Fibroblast of villous mesenchyme (primary cell): Measurements from ENCODE around the gene OSBPL8. TPM values are rescaled to one million over a fixed set of nuclear protein-coding genes. Genes with fewer than 3 reads are reported as not detected.

Source experiments
- DNase-seq: peaks from one replicate; pipeline ENCODE4 v3.0.0-alpha.2; 2010; ENCODE audit warnings: low read depth
- H3K4me3 ChIP-seq: 2 replicates; pipeline ENCODE4 v1.5.1; 2011; ENCODE audit warnings: low read depth, mild to moderate bottlenecking, low read length
- CTCF ChIP-seq: IDR thresholded peaks from 2 replicates; pipeline ENCODE4 v1.5.1; 2012; ENCODE audit warnings: low read depth, mild to moderate bottlenecking, low read length; ENCODE audit not compliant: insufficient read depth
- total RNA-seq: library from RNA; depleted of rRNA; stranded (reverse); fragments of >200 nt; gene quantifications from 2 replicates; pipeline ENCODE4 v1.2.3, GENCODE V29; 2012

The OSBPL8 gene
- total RNA-seq, 1 donor, result 135 TPM

GRCh38 chr12:76556368-76556767 lies 3.2 kb downstream of the OSBPL8 start:
- H3K4me3 ChIP-seq, result no peak overlapping the region
- DNase-seq, result no peak
- TF ChIP-seq CTCF, result no peak

DNA sequence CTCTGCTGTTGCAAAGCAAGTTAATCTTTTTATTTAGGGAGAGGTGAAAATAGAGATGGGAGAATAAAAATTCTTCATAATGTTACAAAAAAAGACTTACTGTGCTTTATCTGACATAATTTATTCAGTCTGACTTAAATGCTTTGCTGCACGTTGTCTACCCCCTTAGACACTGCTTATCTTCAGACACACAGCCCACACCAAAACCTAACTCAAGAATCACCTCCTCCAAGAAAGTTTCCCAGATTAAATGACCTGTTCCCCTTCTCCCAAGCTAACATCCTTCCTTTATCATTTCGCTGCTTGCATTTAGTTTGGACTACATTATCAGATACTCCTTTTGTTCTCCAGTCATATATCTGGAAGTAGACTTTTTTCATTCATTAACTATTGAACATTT lies 3.8 kb downstream of the OSBPL8 start:
- no peak for DNase-seq
- no peak overlapping the region for H3K4me3 ChIP-seq
- no peak for TF ChIP-seq CTCF

DNA sequence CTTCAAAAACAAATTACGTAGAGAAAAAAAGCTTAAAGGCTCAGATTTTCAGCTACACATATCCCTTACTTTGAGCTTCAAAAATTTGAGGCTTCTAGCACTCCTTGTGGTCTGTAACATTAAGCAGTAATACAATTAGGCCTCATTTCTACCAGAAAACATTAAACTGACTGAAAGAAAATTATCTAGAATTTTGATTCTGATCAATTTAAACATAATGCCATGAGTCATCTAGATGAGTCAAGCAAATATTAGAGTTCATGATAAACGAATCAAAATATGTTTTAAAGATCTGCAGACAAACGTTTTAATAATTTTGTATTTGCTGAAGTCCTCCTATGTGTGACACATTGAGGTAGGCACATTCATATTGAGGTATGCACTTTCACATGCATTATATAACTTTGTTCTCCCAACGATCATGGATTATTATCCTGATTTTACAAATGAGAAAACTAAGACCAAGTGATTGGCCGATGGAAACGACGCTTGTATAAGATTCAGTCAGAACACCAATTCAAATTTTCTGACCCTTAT lies 4.3 kb downstream of the OSBPL8 start:
- no peak overlapping the region for H3K4me3 ChIP-seq
- TF ChIP-seq CTCF, result no peak
- no peak for DNase-seq

GRCh38 chr12:76554405-76555230 lies 5.0 kb downstream of the OSBPL8 start:
- DNase-seq, result no peak
- TF ChIP-seq CTCF, result no peak
- no peak overlapping the region for H3K4me3 ChIP-seq

- TF ChIP-seq CTCF, result no peak
- DNase-seq, result no peak
- H3K4me3 ChIP-seq, result no peak overlapping the region
Observed at GRCh38 chr12:76552343-76552938, 7.1 kb downstream of the OSBPL8 start.

DNA sequence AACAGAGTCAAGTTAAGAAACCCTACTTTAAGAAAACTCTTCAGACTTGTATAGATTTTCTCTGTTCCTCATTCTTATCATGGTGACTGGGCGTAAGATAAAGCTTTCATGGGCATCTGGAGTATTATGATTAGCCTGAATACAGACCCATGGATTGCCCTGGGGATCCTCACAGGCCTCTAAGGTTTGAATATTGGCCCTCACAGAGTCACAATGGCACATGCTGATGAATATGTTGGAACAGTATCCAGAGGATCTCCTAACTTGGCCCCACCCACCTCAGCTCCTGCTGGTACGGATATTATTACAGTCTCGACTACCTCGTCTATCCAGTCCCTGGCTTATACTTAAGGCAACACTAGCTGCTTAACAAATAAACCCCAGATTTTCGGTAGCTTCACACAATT lies 8.1 kb downstream of the OSBPL8 start:
- no peak for DNase-seq
- TF ChIP-seq CTCF, result no peak
- no peak overlapping the region for H3K4me3 ChIP-seq
